SK-N-SH (cell line): ENCODE measurements around the gene MSANTD7. TPM values are rescaled to one million over a fixed set of nuclear protein-coding genes. Genes with fewer than 3 reads are reported as not detected.

Experiments
- CTCF ChIA-PET: fragments of 300-600, 350-600 bp; formaldehyde crosslinking; extraction: SDS; loops from one replicate; lab custom pipeline; 2021; lab: Yijun Ruan, JAX
- POLR2A ChIA-PET: fragments of 350-600 bp; sonication (Branson Sonifier 250); formaldehyde crosslinking; extraction: SDS; loops from one replicate; lab custom pipeline; 2020; ENCODE audit warnings: antibody characterized with exemption, inconsistent platforms; lab: Yijun Ruan, JAX
- DNase-seq: peaks from one replicate; pipeline ENCODE4 v3.0.0; 2012
- H2AFZ ChIP-seq: fragments of 200-600 bp; sonication (generic); 2 replicates; pipeline ENCODE4 v1.8.1; 2016; ENCODE audit warnings: antibody characterized with exemption, mild to moderate bottlenecking, low read depth
- H3F3A ChIP-seq: fragments of 200-600 bp; sonication (generic); replicated peaks from 2 replicates; pipeline ENCODE3; 2016; ENCODE audit warnings: antibody characterized with exemption, mild to moderate bottlenecking; ENCODE audit not compliant: insufficient read depth
- H3K27ac ChIP-seq, 2 experiments: fragments of 200-500 bp in 1 of 2; fragments of 200-600 bp in 1 of 2; sonication (Bioruptor generic) in 1 of 2; sonication (generic), shearing (Covaris generic) in 1 of 2; 2 replicates each; pipeline versions ENCODE4 v1.5.1 to v1.6.1; 2014 to 2016; ENCODE audit warnings: low read depth in 2 of 2, inconsistent platforms in 1 of 2, low read length in 1 of 2, mild to moderate bottlenecking in 1 of 2, mixed read lengths in 1 of 2
- H3K27me3 ChIP-seq: fragments of 200-600 bp; sonication (generic), shearing (Covaris generic); 2 replicates; pipeline ENCODE4 v1.6.1; 2016; ENCODE audit warnings: mixed run types; ENCODE audit not compliant: insufficient read depth
- H3K36me3 ChIP-seq, 2 experiments: fragments of 200-500 bp in 1 of 2; fragments of 200-600 bp in 1 of 2; sonication (Bioruptor generic) in 1 of 2; sonication (generic) in 1 of 2; replicated peaks in 1 of 2; 2 replicates each; pipeline versions ENCODE3 to v1.5.1; 2014 to 2016; ENCODE audit warnings: low read length in 1 of 2, mild to moderate bottlenecking in 1 of 2; ENCODE audit not compliant: insufficient read depth in 2 of 2, control insufficient read depth in 1 of 2
- H3K4me1 ChIP-seq, 2 experiments: fragments of 200-500 bp in 1 of 2; fragments of 200-600 bp in 1 of 2; sonication (Bioruptor generic) in 1 of 2; sonication (generic), shearing (Covaris generic) in 1 of 2; 2 replicates each; pipeline versions ENCODE4 v1.5.1 to v1.6.1; 2014 to 2016; ENCODE audit warnings: low read depth in 1 of 2, low read length in 1 of 2, mixed run types in 1 of 2; ENCODE audit not compliant: insufficient read depth in 2 of 2, control insufficient read depth in 1 of 2
- H3K4me2 ChIP-seq: fragments of 200-600 bp; sonication (generic), shearing (Covaris generic); 2 replicates; pipeline ENCODE4 v1.6.1; 2017; ENCODE audit warnings: mixed run types
- H3K4me3 ChIP-seq, 2 experiments: fragments of 200-500 bp in 1 of 2; fragments of 200-600 bp in 1 of 2; sonication (Bioruptor generic) in 1 of 2; sonication (generic), shearing (Covaris generic) in 1 of 2; 2 replicates each; pipeline versions ENCODE4 v1.5.1 to v1.8.1; 2014 to 2016; ENCODE audit warnings: low read depth in 2 of 2, inconsistent platforms in 1 of 2, low read length in 1 of 2, mild to moderate bottlenecking in 1 of 2, mixed read lengths in 1 of 2, moderate library complexity in 1 of 2
- H3K79me2 ChIP-seq: fragments of 200-600 bp; sonication (generic); 2 replicates; pipeline ENCODE4 v1.8.1; 2017; ENCODE audit warnings: mild to moderate bottlenecking; ENCODE audit not compliant: insufficient read depth
- H3K9ac ChIP-seq: fragments of 200-600 bp; sonication (generic); 2 replicates; pipeline ENCODE4 v1.6.1; 2017; ENCODE audit warnings: mixed run types
- H3K9me2 ChIP-seq: fragments of 200-600 bp; sonication (generic); 2 replicates; pipeline ENCODE4 v1.6.1; 2017; ENCODE audit warnings: mixed run types
- H3K9me3 ChIP-seq: fragments of 200-600 bp; sonication (generic); 2 replicates; pipeline ENCODE4 v1.6.1; 2017; ENCODE audit warnings: mixed run types, mild to moderate bottlenecking, moderate library complexity
- H4K20me1 ChIP-seq: fragments of 200-600 bp; sonication (generic); 2 replicates; pipeline ENCODE4 v1.6.1; 2017; ENCODE audit warnings: mild to moderate bottlenecking, mixed run types; ENCODE audit not compliant: insufficient read depth
- ELF1 ChIP-seq: IDR thresholded peaks from 2 replicates; pipeline ENCODE4 v1.4.0; 2012
- EP300 ChIP-seq, 2 experiments: IDR thresholded peaks; 2 replicates each; pipeline versions ENCODE4 v1.4.0 to v1.6.1; 2012; ENCODE audit warnings: borderline replicate concordance in 1 of 2, low read depth in 1 of 2, low read length in 1 of 2
- EZH2phosphoT487 ChIP-seq: fragments of 200-600 bp; sonication (generic); IDR thresholded peaks from 2 replicates; pipeline ENCODE4 v1.6.1; 2017; ENCODE audit warnings: low read depth, mixed run types, mild to moderate bottlenecking, antibody characterized with exemption, moderate library complexity, borderline replicate concordance
- FOXJ3 ChIP-seq: sonication (generic); formaldehyde crosslinking; IDR thresholded peaks from 2 replicates; pipeline ENCODE4 v1.5.1; 2020; ENCODE audit warnings: mild to moderate bottlenecking, missing genetic modification reagents
- JUND ChIP-seq: IDR thresholded peaks from 2 replicates; pipeline ENCODE4 v1.4.0; 2012
- MEF2A ChIP-seq: IDR thresholded peaks from 2 replicates; pipeline ENCODE4 v1.4.0; 2012; ENCODE audit warnings: low read depth, borderline replicate concordance
- NFIC ChIP-seq: IDR thresholded peaks from 2 replicates; pipeline ENCODE4 v1.4.0; 2012; ENCODE audit warnings: borderline replicate concordance
- POLR2AphosphoS5 ChIP-seq: IDR thresholded peaks from 2 replicates; pipeline ENCODE4 v1.6.1; 2012; ENCODE audit warnings: low read depth, low read length
- RXRA ChIP-seq: IDR thresholded peaks from 2 replicates; pipeline ENCODE4 v1.4.0; 2012; ENCODE audit warnings: low read depth, mild to moderate bottlenecking, borderline replicate concordance
- TAF1 ChIP-seq: IDR thresholded peaks from 2 replicates; pipeline ENCODE4 v1.6.1; 2012; ENCODE audit warnings: low read depth, mild to moderate bottlenecking, low read length, moderate library complexity, borderline replicate concordance
- YY1 ChIP-seq: IDR thresholded peaks from 2 replicates; pipeline ENCODE4 v1.4.0; 2012; ENCODE audit warnings: low read depth, mild to moderate bottlenecking
- WGBS: methylation state at CpG from one replicate; pipeline ENCODE4 v1.1.6; 2017; ENCODE audit warnings: low lambda C conversion rate; 5-methylcytosine and 5-hydroxymethylcytosine counted together
- polyA plus RNA-seq, 3 experiments: library from polyadenylated mRNA; depleted of rRNA; stranded (reverse); fragments of >200 nt; gene quantifications; 2 replicates each; pipeline ENCODE4 v1.2.3, GENCODE V29; 2012

MSANTD7 gene
- polyA plus RNA-seq, 1 of the 3 experiments (the other 2 are of a cell fraction), result 3.2 TPM

DNA sequence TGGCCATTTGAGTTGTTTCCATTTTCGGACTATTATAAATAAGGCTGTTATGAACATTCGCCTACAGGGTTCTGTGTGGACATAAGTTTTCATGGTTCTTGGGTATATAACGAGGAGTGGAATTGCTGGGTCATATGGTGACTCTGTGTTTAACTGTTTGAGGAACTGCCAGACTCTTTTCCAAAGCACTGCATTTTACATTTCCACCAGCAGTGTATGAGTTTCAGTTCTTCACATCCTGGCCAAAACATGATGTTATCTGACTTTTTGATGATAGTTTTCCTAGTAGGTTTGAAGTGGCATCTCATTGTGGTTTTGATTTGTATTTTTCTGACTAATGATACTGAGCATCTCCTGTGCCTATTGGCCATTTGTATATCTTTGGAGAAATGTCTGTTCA lies 46.0 kb downstream of the MSANTD7 start:
- no peak overlapping the region for H2AFZ ChIP-seq
- H3K27ac ChIP-seq, result no peak overlapping the region
- H3K4me2 ChIP-seq, result no peak overlapping the region
- H3K9ac ChIP-seq, result no peak overlapping the region
- 95% methylated on average over 3 of the region's 3 CpGs for WGBS
- peaks cover 6 to 7% of the 10 kb centered on the region in 2 experiments; a peak in 2 of 4 replicates for H3K4me1 ChIP-seq
- peaks cover 5% of the 10 kb centered on the region; the same call in 1 of the 2 replicates for H4K20me1 ChIP-seq
- H3K36me3 ChIP-seq, result peaks cover 10 to 30% of the 10 kb centered on the region in 2 experiments
- no peak for DNase-seq
- no peaks in the 10 kb centered on the region for H3K9me2 ChIP-seq
- no peaks in the 10 kb centered on the region for H3K27me3 ChIP-seq
- H3K4me3 ChIP-seq, result no peak overlapping the region
- H3K79me2 ChIP-seq, result peaks cover 98% of the 10 kb centered on the region
- ChIA-PET POLR2A (no interaction called here), CTCF (interaction anchor here (1.8 kb wide), 1 partner anchor 21 kb away, joined by 4 read pairs; no protein-coding TSS in a partner anchor)
- no peak for TF ChIP-seq MEF2A
- TF ChIP-seq POLR2AphosphoS5, result no peak
- no peak for TF ChIP-seq JUND
- no peak for TF ChIP-seq ELF1
- no peak for TF ChIP-seq TAF1
- no peak for TF ChIP-seq RXRA
- no peak for TF ChIP-seq FOXJ3 (CRISPR knock-in tag)
- no peak for TF ChIP-seq EZH2phosphoT487
- no peak for TF ChIP-seq YY1
- TF ChIP-seq NFIC, result no peak
- no peak for TF ChIP-seq EP300 (IDR thresholded peaks at IDR 0.05; ENCODE audit: borderline replicate concordance in 1 of 2, low read depth in 1 of 2, low read length in 1 of 2)
- no peaks in the 10 kb centered on the region for H3F3A ChIP-seq
- no peaks in the 10 kb centered on the region for H3K9me3 ChIP-seq

Other genes with a start within 250 kb of the MSANTD7 start
- 1.0 and 1.3 TPM in 2 replicates for gene FAM107B, start 63.4 kb upstream of the MSANTD7 start, polyA plus RNA-seq (2012; rRNA removed)
- gene CDNF, start 269 bp upstream of the MSANTD7 start, polyA plus RNA-seq (2012; rRNA removed), result 1.0 and 1.2 TPM in 2 replicates
- gene HSPA14, start within 50 bp of the MSANTD7 start, polyA plus RNA-seq (2012; rRNA removed), result 8.8 and 10.8 TPM in 2 replicates
- 4.6 and 4.9 TPM in 2 replicates for gene SUV39H2, start 40.6 kb downstream of the MSANTD7 start, polyA plus RNA-seq (2012; rRNA removed)
- 2.5 and 3.0 TPM in 2 replicates for gene DCLRE1C, start 115.8 kb downstream of the MSANTD7 start, polyA plus RNA-seq (2012; rRNA removed)
- 0.42 and 0.43 TPM in 2 replicates for gene MEIG1, start 121.1 kb downstream of the MSANTD7 start, polyA plus RNA-seq (2012; rRNA removed)
- gene OLAH, start 205.6 kb downstream of the MSANTD7 start, polyA plus RNA-seq (2012; rRNA removed), result not detected in 2 replicates